ENCODE results near the gene HDLBP. TPM values are rescaled to one million over a fixed set of nuclear protein-coding genes. Genes with fewer than 3 reads are reported as not detected.

The HDLBP gene, protein sequence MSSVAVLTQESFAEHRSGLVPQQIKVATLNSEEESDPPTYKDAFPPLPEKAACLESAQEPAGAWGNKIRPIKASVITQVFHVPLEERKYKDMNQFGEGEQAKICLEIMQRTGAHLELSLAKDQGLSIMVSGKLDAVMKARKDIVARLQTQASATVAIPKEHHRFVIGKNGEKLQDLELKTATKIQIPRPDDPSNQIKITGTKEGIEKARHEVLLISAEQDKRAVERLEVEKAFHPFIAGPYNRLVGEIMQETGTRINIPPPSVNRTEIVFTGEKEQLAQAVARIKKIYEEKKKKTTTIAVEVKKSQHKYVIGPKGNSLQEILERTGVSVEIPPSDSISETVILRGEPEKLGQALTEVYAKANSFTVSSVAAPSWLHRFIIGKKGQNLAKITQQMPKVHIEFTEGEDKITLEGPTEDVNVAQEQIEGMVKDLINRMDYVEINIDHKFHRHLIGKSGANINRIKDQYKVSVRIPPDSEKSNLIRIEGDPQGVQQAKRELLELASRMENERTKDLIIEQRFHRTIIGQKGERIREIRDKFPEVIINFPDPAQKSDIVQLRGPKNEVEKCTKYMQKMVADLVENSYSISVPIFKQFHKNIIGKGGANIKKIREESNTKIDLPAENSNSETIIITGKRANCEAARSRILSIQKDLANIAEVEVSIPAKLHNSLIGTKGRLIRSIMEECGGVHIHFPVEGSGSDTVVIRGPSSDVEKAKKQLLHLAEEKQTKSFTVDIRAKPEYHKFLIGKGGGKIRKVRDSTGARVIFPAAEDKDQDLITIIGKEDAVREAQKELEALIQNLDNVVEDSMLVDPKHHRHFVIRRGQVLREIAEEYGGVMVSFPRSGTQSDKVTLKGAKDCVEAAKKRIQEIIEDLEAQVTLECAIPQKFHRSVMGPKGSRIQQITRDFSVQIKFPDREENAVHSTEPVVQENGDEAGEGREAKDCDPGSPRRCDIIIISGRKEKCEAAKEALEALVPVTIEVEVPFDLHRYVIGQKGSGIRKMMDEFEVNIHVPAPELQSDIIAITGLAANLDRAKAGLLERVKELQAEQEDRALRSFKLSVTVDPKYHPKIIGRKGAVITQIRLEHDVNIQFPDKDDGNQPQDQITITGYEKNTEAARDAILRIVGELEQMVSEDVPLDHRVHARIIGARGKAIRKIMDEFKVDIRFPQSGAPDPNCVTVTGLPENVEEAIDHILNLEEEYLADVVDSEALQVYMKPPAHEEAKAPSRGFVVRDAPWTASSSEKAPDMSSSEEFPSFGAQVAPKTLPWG (N-terminal part only)
- 383 and 447 TPM in 2 replicates for total RNA-seq (2014; rRNA removed; shearing (Covaris generic); ENCODE audit: low replicate concordance)

GRCh38 chr2:241315093-241315878 lies at the start of gene HDLBP:
TSS of gene HDLBP (minus strand) at chr2:241315672. CDS start at chr2:241266869, 48,803 bp downstream.
- Histone ChIP-seq H3K36me3 (peaks cover 49% of the 10 kb centered on the region), H3K4me3 (peak within 1 kb of the TSS; percentile 91), H3K9me3 (no peaks in the 10 kb centered on the region), H3K27me3 (no peaks in the 10 kb centered on the region)
- DNase-seq = peak; percentile 97

DNA sequence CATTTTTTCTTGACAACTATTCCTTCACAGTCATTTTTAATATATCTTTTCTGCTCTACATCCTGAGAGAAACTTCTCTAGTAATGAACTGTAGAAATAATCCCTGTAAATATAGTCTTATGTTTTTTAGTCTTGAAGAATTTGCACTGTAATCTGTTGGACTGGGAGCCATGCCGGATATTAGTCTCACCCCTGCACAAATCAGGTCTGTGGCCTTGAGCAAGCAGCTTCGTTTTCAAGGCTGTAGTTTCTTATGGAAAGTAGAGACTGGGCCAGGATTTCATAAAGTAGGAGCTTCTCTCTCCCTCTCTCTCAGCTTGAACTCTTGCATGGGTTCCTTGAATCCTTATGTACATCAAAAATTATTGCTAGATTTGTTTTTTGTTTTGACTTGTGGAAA lies 49.3 kb upstream of the HDLBP start:
- Histone ChIP-seq H3K9me3 (no peaks in the 10 kb centered on the region), H3K36me3 (no peaks in the 10 kb centered on the region; the same call in 1 of the 2 replicates), H3K27me3 (no peaks in the 10 kb centered on the region), H3K4me3 (no peak overlapping the region)
- DNase-seq = no peak

- no peaks in the 10 kb centered on the region for H3K9me3 ChIP-seq
- no peaks in the 10 kb centered on the region; the same call in 1 of the 2 replicates for H3K36me3 ChIP-seq
- no peak for DNase-seq
- no peak overlapping the region for H3K4me3 ChIP-seq
- H3K27me3 ChIP-seq = no peaks in the 10 kb centered on the region
Measured at GRCh38 chr2:241363426-241363825, 48.0 kb upstream of the HDLBP start.

GRCh38 chr2:241359481-241360045 lies 44.1 kb upstream of the HDLBP start:
- Histone ChIP-seq H3K4me3 (no peak overlapping the region), H3K9me3 (no peaks in the 10 kb centered on the region), H3K27me3 (no peaks in the 10 kb centered on the region), H3K36me3 (peaks cover 7% of the 10 kb centered on the region)
- DNase-seq = no peak

- no peaks in the 10 kb centered on the region for H3K9me3 ChIP-seq
- no peak overlapping the region for H3K4me3 ChIP-seq
- peaks cover 16% of the 10 kb centered on the region for H3K36me3 ChIP-seq
- DNase-seq = no peak
- no peaks in the 10 kb centered on the region for H3K27me3 ChIP-seq
Measured at GRCh38 chr2:241358470-241358869, 43.0 kb upstream of the HDLBP start.

DNA sequence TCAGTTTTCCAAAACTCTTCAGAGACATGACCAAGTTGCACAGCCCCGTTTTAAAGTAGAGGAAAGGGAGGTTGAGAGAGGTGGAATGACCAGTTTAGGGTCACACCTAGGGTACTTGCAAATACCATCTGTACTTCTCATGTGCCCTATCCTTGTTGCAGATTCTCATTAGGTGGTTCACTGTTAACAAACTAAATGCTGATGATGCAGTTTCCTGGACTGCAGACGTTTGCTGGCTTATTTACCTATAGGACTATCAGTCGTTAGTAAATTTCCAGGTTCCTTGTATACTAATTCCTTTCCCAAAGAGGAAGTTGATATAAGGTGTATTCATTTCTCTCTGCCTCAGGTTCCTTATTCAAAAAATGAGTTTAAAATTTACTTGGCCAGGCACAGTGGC lies 42.1 kb upstream of the HDLBP start:
- Histone ChIP-seq H3K27me3 (no peaks in the 10 kb centered on the region), H3K36me3 (peaks cover 23% of the 10 kb centered on the region), H3K9me3 (no peaks in the 10 kb centered on the region), H3K4me3 (peak overlapping the region; percentile 90)
- no peak for DNase-seq

DNA sequence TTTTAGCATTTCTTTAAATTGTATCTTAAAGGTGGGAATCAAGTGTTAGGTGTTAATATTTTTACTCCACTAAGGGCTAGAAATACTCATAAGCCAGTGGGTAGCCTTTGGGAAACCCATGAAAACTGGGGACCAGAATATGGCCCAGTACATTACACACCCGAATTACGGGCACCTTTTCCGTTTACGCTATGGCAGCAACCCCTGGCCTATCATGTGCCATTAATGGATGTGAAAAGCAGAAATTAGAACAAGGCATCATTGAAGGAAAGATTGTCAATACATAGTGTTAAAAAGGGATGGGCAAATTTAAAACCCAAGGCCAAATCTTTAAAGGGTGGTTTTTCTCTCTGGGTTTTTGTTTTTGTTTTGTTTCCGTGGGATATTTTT lies 41.4 kb upstream of the HDLBP start:
- H3K27me3 ChIP-seq = no peaks in the 10 kb centered on the region
- DNase-seq = no peak
- H3K4me3 ChIP-seq = peak overlapping the region; percentile 90
- H3K9me3 ChIP-seq = no peaks in the 10 kb centered on the region
- H3K36me3 ChIP-seq = peaks cover 29% of the 10 kb centered on the region

GRCh38 chr2:241355983-241356870 lies 40.8 kb upstream of the HDLBP start, which contains the start of gene FARP2:
TSS of gene FARP2 (plus strand) at chr2:241356285. CDS start at chr2:241373108, 16,823 bp downstream.
- Histone ChIP-seq H3K9me3 (no peaks in the 10 kb centered on the region), H3K36me3 (peaks cover 36% of the 10 kb centered on the region), H3K27me3 (no peaks in the 10 kb centered on the region), H3K4me3 (peak within 1 kb of the TSS; percentile 90)
- peak; percentile 98 for DNase-seq

- H3K9me3 ChIP-seq = no peaks in the 10 kb centered on the region
- 0 out of 2 replicates have a peak overlapping the region, but pooled peaks have one; percentile 12 for H3K4me3 ChIP-seq
- H3K27me3 ChIP-seq = no peaks in the 10 kb centered on the region
- peak; percentile 92 for DNase-seq
- H3K36me3 ChIP-seq = peaks cover 48% of the 10 kb centered on the region
Measured at GRCh38 chr2:241354668-241355658, 39.5 kb upstream of the HDLBP start.

GRCh38 chr2:241352227-241352626 lies 36.8 kb upstream of the HDLBP start:
- Histone ChIP-seq H3K9me3 (no peaks in the 10 kb centered on the region), H3K4me3 (no peak overlapping the region), H3K27me3 (no peaks in the 10 kb centered on the region), H3K36me3 (peaks cover 73% of the 10 kb centered on the region)
- DNase-seq = no peak

DNA sequence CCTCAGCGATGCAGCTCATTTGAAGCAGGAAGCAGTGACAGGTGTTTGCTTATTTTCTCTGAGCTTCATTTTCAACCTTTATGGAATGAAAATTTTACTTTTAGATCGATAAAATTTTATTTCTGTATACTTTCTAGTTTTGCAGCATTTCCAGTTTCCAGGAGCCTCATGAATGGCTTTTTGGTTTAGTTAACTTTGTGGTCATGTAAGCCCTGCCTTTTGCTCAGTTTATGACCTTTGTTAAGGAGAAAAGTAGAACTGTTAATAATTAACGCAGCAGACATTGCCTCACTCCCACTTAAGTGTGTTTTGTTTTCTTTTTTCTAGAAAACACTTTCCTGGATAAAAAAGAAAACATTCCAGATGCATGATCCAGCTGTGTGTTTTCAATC lies 36.2 kb upstream of the HDLBP start:
- peaks cover 79% of the 10 kb centered on the region for H3K36me3 ChIP-seq
- no peak for DNase-seq

GRCh38 chr2:241350878-241351639 lies 35.6 kb upstream of the HDLBP start:
- Histone ChIP-seq H3K27me3 (no peaks in the 10 kb centered on the region), H3K36me3 (peaks cover 83% of the 10 kb centered on the region), H3K4me3 (no peak overlapping the region), H3K9me3 (no peaks in the 10 kb centered on the region)
- no peak for DNase-seq

More for the DNA sequence above, 36.2 kb upstream of the HDLBP start:
- no peaks in the 10 kb centered on the region for H3K9me3 ChIP-seq
- H3K27me3 ChIP-seq = no peaks in the 10 kb centered on the region
- no peak overlapping the region for H3K4me3 ChIP-seq

DNA sequence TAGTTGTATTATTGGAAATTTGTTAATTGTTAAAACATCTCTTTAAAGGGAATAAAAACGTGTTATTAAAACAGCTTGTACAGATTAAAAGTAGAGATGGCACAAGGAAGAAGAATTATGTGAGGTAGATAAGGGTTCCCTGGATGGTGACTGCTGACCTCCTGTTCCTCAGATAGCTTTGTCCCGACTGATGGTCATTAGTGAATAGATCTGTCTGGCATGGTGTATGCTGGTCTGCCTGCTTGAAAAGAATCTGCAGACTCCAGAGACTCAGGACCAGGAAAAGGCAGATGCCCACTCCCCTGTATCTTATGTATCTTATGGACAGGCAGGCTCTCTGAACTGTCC lies 35.0 kb upstream of the HDLBP start:
- no peak for DNase-seq
- Histone ChIP-seq H3K4me3 (no peak overlapping the region), H3K27me3 (no peaks in the 10 kb centered on the region), H3K9me3 (no peaks in the 10 kb centered on the region), H3K36me3 (peaks cover 89% of the 10 kb centered on the region)

Measured in MG63 (cell line).